Measurements from ENCODE around the gene EXOSC10.

GRCh38 chr1:11019971-11020370 is 79.7 kb downstream of the EXOSC10 start:
- no peak for TF ChIP-seq ZNF175 (tag by site-specific recombination; IDR thresholded peaks at IDR 0.05)
- TF ChIP-seq ZNF501 (tag by site-specific recombination; IDR thresholded peaks at IDR 0.05) = no peak
- no peak for TF ChIP-seq MYNN (tag by site-specific recombination; IDR thresholded peaks at IDR 0.05; ENCODE audit: borderline replicate concordance)
- TF ChIP-seq CTCF (tag by site-specific recombination; IDR thresholded peaks at IDR 0.05) = no peak
- no peak for TF ChIP-seq ZNF350 (tag by site-specific recombination; IDR thresholded peaks at IDR 0.05)
- no peak for TF ChIP-seq SETDB1 (IDR thresholded peaks at IDR 0.05; ENCODE audit: insufficient read length, low read length)

Data from HEK293 (cell line).